GM18499 (cell line): ENCODE data around the gene USF2.

Experiments
- ATAC-seq: cut with Tn5 transposase; IDR thresholded peaks from one replicate; pipeline ENCODE4 v1.9.1; 2021; ENCODE audit warnings: moderate number of reproducible peaks; ENCODE audit not compliant: insufficient read depth, unreplicated experiment

Gene USF2

DNA sequence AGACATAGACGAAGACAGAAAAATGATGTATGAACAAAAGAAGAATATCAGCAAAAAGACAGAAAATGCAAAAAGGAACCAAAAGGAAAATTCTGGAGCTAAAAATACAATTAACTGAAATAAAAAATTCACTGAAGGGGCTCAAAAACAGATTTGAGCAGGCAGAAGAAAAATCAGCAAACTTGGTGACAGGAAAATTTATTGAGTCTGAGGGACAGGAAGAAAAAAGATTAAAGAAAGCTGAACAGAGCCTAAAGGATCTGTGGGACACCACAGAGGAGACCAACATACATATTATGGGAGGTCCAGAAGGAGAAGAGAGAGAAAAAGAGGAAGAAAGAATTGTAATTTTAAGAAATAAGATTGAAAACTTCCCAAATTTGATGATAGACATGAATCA, 27.3 kb upstream of the USF2 start:
- ATAC-seq, result no peak

- ATAC-seq, result no peak
Measured at GRCh38 chr19:35246466-35247092, 22.2 kb upstream of the USF2 start.

GRCh38 chr19:35247526-35248309, 21.0 kb upstream of the USF2 start:
- ATAC-seq, result no peak

GRCh38 chr19:35248310-35249145, 20.2 kb upstream of the USF2 start, which contains the start of gene LSR:
TSS of gene LSR (plus strand) at chr19:35249002. CDS start at chr19:35249023, 21 bp downstream.
- ATAC-seq, result no peak

DNA sequence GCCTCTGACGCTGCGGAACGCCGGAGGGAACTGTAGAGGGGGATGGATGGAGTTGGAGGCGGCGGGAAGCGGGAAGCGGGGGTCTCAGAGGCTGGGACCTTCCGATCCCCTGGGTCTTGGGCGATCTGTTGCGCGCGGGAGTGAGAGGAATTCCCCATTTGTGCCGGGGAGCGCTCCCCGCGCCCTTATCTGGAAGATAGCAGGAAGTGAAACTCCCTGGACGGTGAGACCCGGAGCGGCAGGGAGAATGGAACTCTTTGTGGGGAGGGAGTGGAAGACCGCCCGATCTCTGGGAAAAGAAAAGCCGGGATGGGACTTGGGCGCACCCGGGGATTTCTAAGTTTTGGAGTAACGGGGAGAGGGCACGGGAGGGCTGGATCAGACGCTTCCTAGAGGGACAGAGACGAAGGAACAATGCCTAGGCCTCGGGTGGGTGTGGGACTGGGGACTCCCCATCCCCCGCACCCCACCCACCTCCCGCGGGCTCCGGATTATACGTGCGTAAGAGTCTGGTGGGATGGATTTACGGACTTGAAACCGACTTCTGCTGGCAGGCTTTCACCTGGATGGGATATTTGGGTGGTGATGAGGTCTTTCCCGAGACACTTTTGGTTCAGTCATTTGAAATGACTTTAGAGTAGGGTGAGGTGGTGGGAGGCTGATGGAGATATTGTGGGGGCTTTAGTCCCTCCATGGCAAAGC, 19.5 kb upstream of the USF2 start:
- ATAC-seq, result no peak

DNA sequence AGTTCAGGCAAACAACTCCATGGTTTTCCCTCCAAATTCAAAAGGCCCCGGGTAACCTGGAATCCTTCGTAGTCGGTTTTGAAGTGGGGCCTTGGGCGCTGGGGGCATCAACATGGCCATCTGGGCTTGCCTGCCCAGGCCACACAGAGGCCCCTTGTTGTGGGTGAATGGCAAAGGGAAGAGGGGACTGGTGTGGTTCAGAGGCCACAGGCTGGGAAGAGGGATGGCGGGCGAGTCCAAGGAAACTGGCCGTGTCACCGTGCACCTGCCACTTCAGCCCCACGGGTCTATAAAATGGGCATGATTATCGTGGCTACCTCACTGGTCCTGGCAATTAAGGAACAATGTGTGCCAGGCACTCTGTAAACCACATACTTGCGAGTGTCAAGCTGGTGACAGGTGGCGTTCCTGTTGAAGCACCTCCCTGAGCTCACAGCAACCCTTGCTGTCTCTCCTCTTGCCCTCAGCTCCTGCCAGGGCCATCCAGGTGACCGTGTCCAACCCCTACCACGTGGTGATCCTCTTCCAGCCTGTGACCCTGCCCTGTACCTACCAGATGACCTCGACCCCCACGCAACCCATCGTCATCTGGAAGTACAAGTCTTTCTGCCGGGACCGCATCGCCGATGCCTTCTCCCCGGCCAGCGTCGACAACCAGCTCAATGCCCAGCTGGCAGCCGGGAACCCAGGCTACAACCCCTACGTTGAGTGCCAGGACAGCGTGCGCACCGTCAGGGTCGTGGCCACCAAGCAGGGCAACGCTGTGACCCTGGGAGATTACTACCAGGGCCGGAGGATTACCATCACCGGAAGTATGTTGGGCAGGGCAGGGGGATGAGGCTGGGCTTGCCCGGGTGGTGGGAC, 18.7 kb upstream of the USF2 start:
- no peak for ATAC-seq

DNA sequence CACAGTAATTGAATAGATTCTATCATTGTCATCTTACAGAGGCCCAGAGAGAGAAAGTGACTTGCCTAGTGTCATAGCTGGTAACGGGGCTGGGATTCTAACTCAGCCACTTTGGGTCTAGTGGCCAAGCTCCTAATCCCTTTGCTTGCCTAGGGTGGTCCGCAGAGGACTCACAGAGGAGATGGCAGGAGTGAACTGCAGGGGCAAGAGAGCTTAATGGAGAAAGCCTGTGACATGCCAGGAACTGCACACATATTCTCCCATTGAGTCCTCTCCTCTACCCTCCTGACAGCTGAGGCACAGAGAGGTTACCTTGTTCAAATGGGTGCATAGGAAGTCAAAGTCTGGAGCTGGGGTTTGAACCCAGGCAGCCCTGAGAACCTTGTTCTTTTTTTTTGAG, 17.3 kb upstream of the USF2 start:
- ATAC-seq, result no peak

GRCh38 chr19:35253316-35254286, 15.2 kb upstream of the USF2 start:
- no peak for ATAC-seq

DNA sequence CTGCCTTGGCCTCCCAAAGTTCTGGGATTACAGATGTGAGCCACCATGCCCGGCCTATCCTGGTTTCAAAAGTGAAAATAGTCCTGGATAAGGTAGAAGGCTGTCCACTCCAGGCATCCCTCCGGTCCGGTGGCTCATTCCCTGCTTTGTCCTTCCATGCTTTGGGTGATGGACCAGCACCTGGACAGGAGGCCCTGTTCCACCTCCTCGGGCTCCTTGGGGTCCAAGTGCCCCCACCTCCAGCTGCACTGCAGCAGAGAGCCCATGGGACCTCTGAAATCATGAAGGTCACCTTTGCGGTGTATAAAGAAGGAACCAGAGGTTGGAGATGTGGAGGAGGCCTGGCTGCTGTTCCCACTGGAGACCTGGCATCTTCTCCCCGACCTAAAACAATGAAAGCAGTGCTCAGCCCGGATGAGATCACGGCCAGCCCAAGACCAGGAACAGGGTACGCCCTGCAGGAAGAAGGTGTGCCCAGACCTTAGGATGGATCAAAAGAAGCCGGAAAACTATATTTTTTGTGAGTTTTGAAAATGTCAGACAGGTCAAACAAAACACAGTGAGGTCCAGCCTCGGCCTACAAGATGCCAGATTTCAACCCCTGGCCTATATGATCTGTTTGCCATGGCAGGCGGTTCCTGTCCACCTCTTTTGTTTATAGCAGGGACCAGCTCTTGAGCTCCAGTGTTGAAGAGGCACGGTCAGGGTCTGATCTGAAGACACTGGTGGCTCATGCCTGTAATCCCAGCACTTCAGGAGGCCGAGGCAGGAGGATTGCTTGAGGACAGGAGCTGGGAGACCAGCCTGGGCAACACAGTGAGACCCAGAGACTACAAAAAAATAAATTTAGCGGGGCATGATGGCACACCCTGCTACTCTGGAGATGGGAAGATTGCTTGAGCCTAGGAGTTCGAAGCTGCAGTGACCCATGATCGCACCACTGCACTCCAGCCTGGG, 14.1 kb upstream of the USF2 start:
- no peak for ATAC-seq

GRCh38 chr19:35256566-35256965, 12.2 kb upstream of the USF2 start:
- no peak for ATAC-seq

DNA sequence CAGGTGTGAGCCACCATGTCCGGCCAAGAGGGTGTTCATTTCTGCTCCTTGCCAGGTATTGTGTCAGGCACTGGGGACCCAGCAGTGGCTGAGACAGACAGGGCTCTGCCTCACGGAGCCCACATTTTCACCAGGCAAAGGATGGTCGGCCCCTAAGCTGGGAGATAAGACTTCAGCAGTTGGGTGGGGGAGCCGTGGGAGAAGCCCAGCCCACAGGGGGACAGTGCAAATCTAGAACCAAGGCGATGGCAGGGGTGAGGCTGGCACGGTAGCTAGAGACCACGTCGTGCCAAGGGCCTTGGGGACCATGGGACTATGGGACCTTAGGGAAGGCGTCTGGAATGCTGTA, 11.7 kb upstream of the USF2 start:
- no peak for ATAC-seq

DNA sequence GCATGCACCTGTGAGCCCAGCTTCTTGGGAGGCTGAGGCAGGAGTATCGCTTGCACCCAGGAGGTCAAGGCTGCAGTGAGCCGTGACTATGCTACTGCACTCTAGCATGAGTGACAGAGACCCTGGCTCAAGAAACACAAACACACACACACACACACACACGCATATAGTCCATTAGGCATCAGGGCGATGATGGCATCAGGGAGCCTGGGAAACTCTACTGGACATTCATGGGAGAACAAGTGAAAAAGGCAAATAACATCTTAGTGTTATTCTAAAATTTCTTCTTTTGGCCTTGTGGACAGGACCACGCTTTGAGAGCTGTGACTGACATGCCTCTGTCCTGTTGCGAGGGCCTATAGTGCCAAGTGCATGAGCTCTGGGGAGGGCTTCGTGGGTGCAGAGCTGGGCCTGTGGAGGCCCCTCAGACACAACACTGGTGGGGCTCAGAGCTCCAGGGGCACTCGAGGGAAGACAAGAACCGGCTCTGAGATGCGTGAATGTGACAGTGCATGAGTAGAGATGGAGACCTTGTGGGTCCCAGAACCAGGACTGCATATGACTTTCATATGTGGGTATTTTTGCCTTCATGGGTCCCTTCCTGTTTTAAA, 8.0 kb upstream of the USF2 start:
- no peak for ATAC-seq

- no peak for ATAC-seq
Measured at GRCh38 chr19:35261356-35262100, 7.2 kb upstream of the USF2 start.

- no peak for ATAC-seq
Measured at GRCh38 chr19:35262101-35262761, 6.5 kb upstream of the USF2 start.

GRCh38 chr19:35264268-35265125, 4.3 kb upstream of the USF2 start:
- ATAC-seq, result no peak
